ENCODE data around the gene DNM1L.

GRCh38 chr12:32736445-32736844 lies 57.3 kb downstream of the DNM1L start:
- no peak for TF ChIP-seq CTCF (conservative IDR thresholded peaks at IDR 0.05; ENCODE audit: low read depth, low read length)
- TF ChIP-seq USF2 (IDR thresholded peaks at IDR 0.05; ENCODE audit: low read depth, low read length) = no peak
- TF ChIP-seq RAD21 (IDR thresholded peaks at IDR 0.05; ENCODE audit: low read length) = no peak
- TF ChIP-seq POLR2A (IDR thresholded peaks at IDR 0.05; ENCODE audit: low read depth, low read length) = no peak
- TF ChIP-seq BHLHE40 (IDR thresholded peaks at IDR 0.05; ENCODE audit: low read depth, low read length) = no peak
- TF ChIP-seq CHD1 (IDR thresholded peaks at IDR 0.05; ENCODE audit: low read depth, low read length) = no peak
- TF ChIP-seq RFX5 (IDR thresholded peaks at IDR 0.05; ENCODE audit: low read depth, low read length) = no peak
- no peak for TF ChIP-seq MXI1 (IDR thresholded peaks at IDR 0.05; ENCODE audit: borderline replicate concordance, low read depth, low read length)
- no peak for TF ChIP-seq SMC3 (IDR thresholded peaks at IDR 0.05; ENCODE audit: low read depth, low read length)
